Subcutaneous adipose tissue (tissue), 4 donors: Measurements from ENCODE around the gene S100A13. TPM values are rescaled to one million over a fixed set of nuclear protein-coding genes. Genes with fewer than 3 reads are reported as not detected.

Source experiments
- total RNA-seq, 4 donors: library from RNA; depleted of rRNA; stranded (reverse); fragments of >200 nt; gene quantifications; one replicate each; pipeline ENCODE4 v1.1.0, GENCODE V29; 2016
- TF ChIP-seq, protein P1 (sequence below): fragments of 450-650 bp; IDR thresholded peaks from one replicate; pipeline ENCODE4 v1.5.1; 2016; ENCODE audit warnings: low read depth, mild to moderate bottlenecking, control low read depth, antibody characterized with exemption, moderate library complexity

The S100A13 gene
- total RNA-seq = 100 to 1,000 TPM; 142 to 282 (median 278) TPM

DNA sequence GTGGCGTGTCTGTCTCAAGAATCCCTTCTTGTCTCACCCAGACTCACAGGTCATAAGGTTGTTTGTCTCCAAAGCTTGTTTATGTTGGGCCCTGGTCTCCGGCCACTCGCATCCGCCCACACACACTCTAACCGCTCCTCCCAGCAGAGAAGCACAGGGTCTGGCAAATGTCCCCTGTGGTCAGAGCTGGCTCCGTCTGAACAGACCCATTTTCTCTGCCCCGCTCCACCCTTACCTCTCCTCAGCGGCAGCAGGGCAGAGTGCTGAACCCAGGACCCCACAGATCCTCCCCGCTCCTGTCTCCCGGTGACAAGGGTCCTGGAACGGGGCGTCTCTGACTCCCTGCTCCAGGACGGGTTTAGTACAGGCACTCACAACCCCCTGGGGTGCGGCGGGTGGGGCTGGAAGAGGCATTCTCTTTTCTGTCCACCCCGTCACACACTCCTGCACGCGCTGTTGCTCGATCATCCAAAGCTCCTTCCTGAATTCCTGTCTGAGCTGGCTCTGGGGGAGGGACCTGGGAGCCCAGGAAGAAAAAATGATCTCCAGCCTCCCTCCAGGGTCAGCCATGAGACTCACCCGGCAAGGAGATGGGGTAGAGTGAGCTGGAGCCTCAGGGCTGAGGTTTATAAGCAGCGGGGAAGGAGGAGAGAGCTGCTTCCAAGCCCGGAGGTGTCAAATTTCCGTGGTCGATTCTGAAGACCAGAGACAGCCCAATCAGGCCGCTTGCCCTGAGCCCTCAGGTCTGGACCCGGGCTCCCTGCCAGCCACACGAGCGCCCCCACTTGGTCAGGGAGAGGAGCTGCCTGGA lies at the start of gene S100A13:
Gene S100A13, minus strand, starts transcription at position 602 of the 811 bp plus-strand sequence. CDS start 1,033 bp downstream, outside the sequence.
- TF ChIP-seq, protein P1, sequence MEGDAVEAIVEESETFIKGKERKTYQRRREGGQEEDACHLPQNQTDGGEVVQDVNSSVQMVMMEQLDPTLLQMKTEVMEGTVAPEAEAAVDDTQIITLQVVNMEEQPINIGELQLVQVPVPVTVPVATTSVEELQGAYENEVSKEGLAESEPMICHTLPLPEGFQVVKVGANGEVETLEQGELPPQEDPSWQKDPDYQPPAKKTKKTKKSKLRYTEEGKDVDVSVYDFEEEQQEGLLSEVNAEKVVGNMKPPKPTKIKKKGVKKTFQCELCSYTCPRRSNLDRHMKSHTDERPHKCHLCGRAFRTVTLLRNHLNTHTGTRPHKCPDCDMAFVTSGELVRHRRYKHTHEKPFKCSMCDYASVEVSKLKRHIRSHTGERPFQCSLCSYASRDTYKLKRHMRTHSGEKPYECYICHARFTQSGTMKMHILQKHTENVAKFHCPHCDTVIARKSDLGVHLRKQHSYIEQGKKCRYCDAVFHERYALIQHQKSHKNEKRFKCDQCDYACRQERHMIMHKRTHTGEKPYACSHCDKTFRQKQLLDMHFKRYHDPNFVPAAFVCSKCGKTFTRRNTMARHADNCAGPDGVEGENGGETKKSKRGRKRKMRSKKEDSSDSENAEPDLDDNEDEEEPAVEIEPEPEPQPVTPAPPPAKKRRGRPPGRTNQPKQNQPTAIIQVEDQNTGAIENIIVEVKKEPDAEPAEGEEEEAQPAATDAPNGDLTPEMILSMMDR = no peak

DNA sequence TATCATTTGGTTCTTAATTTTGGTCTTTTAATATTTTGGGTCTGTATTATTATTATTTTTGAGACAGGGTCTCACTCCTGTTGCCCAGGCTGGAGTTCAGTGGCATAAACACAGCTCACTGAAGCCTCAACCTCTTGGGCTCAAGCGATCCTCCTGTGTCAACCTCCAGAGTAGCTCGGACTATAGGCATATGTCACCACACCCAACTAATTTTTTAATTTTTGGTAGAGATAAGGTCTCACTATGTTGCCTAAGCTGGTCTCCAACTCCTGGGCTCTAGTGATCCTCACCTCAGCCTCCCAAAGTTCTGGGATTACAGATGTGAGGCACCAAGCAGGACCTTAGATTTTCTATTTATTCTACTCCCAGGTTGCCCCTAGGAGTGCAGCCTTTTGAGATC lies 46.2 kb upstream of the S100A13 start:
- TF ChIP-seq, protein P1 = no peak

- TF ChIP-seq, protein P1 = no peak
These were observed 43.7 kb upstream of the S100A13 start, which contains the start of gene ILF2 for GRCh38 chr1:153670859-153671627. Gene ILF2 (minus strand): TSS chr1:153670993. CDS start chr1:153670922, 71 bp downstream.

DNA sequence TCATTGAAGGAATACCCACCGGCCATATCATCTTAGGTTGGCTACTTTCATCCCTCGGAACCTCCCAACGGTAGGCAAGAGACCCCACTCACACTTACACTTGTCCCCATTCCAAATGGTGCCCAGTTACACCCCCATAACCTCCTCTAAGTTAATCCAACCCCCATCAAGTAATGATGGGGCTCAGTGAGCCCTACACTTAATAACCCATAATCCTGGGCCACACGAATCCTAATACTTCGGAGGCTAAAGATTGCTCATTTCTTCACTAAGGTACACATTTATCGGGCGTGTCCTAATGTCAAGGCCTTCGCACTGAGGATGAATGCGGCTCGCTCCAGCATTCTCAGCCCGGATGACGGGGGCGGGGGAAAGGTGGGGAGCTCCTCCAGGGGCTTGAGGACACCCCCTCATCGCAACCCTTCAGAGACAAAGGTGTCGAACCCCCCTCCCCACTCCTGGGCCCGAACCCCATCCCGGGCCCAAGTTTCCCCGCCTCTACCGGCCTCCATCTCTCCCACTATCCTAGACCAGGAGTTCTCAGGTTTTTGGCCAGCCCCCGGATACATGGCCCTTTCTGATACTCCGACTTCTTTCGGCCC lies 43.1 kb upstream of the S100A13 start:
- TF ChIP-seq, protein P1 = no peak

DNA sequence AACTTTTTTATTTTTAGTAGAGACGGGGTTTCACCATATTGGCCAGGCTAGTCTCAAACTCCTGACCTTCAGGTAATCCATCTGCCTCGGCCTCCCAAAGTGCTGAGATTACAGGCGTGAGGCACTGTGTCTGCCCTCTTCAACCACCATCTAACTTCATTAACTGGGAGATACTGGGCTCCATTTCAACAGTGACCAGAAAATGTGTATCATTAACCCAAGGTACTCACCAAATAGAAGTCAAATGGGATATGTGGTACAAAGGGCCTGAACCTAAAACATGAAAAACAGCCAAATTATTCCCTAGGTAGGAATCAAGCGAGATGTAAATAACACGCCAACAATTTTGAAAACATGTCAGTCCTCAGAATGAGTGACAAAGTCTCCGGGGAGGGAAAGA lies 42.3 kb upstream of the S100A13 start:
- TF ChIP-seq, protein P1 = no peak

DNA sequence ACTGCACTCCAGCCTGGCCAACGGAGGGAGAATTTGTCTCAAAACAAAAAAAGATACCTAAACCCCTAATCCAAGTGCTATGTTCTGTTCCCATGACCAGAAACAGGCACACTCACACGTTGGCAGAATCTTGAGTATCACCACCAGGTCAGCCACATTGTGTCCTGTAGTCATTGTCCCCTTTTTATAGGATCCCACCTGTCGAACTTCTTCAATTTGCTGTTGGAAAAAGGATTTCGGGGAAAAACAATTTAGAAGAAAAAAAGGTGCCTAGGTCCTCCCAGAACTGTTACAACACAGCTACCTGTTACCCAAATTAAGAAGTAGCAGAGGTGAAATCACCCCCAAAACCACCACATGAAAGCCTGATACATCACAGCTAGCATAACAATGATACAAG lies 40.1 kb upstream of the S100A13 start:
- TF ChIP-seq, protein P1 = no peak

- TF ChIP-seq, protein P1 = no peak
These were observed 35.9 kb upstream of the S100A13 start for GRCh38 chr1:153663211-153663610.
